HG03439 (cell line): ENCODE results near the gene SKIC2.
"Not testable (repeated sequence)": the region's sequence is repeated elsewhere in the genome, so short reads cannot be mapped to it uniquely, and the experiment has no call there.

Experiments used
- ATAC-seq: cut with Tn5 transposase; IDR thresholded peaks from one replicate; pipeline ENCODE4 v1.9.1; 2021; ENCODE audit warnings: mild to moderate bottlenecking, moderate library complexity; ENCODE audit not compliant: unreplicated experiment

Gene SKIC2

GRCh38 chr6:32003301-32003700, 44.3 kb downstream of the SKIC2 start:
- not testable (repeated sequence) for ATAC-seq

GRCh38 chr6:32004393-32004792, 45.4 kb downstream of the SKIC2 start:
- ATAC-seq, result not testable (repeated sequence)

GRCh38 chr6:32004864-32005537, 46.0 kb downstream of the SKIC2 start:
- not testable (repeated sequence) for ATAC-seq

- ATAC-seq, result not testable (repeated sequence)
Measured at GRCh38 chr6:32005538-32005880, 46.5 kb downstream of the SKIC2 start.

- ATAC-seq, result not testable (repeated sequence)
Measured at GRCh38 chr6:32005991-32006529, 47.1 kb downstream of the SKIC2 start.

GRCh38 chr6:32007086-32007485, 48.1 kb downstream of the SKIC2 start:
- ATAC-seq, result not testable (repeated sequence)

GRCh38 chr6:32008037-32008436, 49.1 kb downstream of the SKIC2 start:
- not testable (repeated sequence) for ATAC-seq

GRCh38 chr6:32008616-32009015, 49.6 kb downstream of the SKIC2 start:
- not testable (repeated sequence) for ATAC-seq

- ATAC-seq, result not testable (repeated sequence)
Measured at GRCh38 chr6:32009537-32009936, 50.6 kb downstream of the SKIC2 start.

GRCh38 chr6:32010856-32011530, 52.0 kb downstream of the SKIC2 start:
- not testable (repeated sequence) for ATAC-seq

- not testable (repeated sequence) for ATAC-seq
Measured at GRCh38 chr6:32012941-32013617, 54.1 kb downstream of the SKIC2 start.

GRCh38 chr6:32013738-32014137, 54.8 kb downstream of the SKIC2 start:
- ATAC-seq, result not testable (repeated sequence)

GRCh38 chr6:32014547-32014946, 55.6 kb downstream of the SKIC2 start, which contains the start of gene C4B:
TSS of gene C4B (plus strand) at chr6:32014795. CDS start at chr6:32014846, 51 bp downstream.
- ATAC-seq, result not testable (repeated sequence)
